HG03097 (cell line): Measurements from ENCODE around the gene TMEM114.
"Not testable (repeated sequence)": the region's sequence is repeated elsewhere in the genome, so short reads cannot be mapped to it uniquely, and the experiment has no call there.

Source experiments
- ATAC-seq: cut with Tn5 transposase; IDR thresholded peaks from one replicate; pipeline ENCODE4 v1.9.1; 2021; ENCODE audit not compliant: unreplicated experiment, low FRiP score

TMEM114 gene

GRCh38 chr16:8576141-8577004, 13.9 kb downstream of the TMEM114 start:
- ATAC-seq: no peak

- ATAC-seq: no peak
Measured at GRCh38 chr16:8575399-8575798, 14.9 kb downstream of the TMEM114 start.

- no peak for ATAC-seq
Measured at GRCh38 chr16:8572919-8573724, 17.2 kb downstream of the TMEM114 start.

GRCh38 chr16:8572063-8572918, 18.0 kb downstream of the TMEM114 start:
- ATAC-seq: no peak

DNA sequence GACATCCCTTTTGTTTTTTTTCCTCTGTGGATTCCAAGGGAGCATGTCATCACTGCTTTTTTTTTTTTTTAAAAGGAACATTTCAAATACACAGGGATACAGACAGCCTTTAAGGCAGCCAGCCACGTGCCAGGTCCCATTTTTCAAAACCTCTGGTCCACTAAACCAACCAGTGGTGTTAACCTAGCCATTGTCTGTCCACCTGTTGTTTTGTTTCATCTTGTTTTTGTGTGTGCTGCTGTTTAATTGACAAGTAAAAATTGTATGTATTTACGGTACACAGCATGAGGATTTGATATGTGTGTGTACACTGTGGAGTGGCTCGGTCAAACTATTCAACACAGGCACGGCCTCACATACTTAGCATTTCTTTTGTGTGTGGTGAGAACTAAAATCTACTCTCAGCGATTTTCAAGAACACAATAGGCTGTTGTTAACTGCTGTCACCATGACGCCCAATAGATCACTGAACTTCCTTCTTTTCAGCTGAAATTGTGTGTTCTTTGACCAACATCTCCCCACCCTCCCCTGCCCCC, 19.2 kb downstream of the TMEM114 start:
- ATAC-seq: no peak

GRCh38 chr16:8570393-8570792, 19.9 kb downstream of the TMEM114 start:
- ATAC-seq: not testable (repeated sequence)

DNA sequence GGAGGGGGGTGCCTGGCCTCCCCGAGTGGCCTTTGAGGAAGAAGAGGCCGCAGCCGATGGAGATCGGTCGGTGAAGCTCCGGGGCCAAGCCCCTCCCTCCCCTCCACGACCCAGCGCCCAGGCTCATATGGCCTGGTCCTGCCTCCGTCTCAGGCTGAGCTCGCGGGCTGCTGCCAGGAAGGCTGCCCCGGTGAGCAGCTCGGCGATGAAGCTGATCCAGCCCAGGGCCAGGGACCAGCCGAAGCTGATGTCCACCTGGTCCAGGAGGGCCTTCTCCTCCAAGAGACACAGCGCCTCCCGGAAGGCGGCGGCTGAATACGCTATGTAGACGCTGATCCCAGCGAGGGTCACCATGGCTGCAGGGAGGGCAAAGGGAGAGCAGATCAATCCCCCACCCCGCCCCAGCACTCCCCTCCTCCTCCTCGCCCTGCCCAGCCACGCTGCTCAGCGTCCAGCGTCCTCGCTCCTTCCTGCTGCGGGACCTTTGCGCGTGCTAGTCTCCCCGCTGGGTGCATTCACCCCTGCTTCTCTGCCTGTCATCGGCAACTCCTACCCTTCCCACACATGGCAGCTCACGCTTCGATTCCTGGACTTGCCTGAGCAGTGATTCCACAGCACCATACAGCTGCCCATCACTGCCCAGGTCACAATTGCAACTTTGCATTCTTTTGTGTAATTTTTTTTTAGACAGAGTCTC, 20.5 kb downstream of the TMEM114 start:
- ATAC-seq: no peak

DNA sequence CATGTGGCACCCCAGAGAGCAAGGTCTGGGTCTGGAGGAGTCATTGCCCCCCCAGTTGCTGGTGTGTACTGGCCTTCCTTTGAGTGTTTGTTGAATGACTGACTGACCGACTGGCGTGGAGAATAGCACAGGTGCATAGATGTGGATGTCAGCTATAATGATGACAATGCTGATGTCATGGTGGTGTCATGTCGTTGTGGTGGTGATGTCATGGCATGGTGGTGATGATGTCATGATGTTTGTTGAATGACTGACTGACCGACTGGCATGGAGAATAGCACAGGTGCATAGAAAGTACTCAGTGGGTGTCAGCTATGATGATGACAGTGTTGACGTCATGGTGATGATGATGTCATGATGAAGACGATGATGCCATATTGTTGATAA, 22.1 kb downstream of the TMEM114 start:
- ATAC-seq: no peak

GRCh38 chr16:8567355-8568230, 22.7 kb downstream of the TMEM114 start:
- peak; percentile 81 for ATAC-seq

DNA sequence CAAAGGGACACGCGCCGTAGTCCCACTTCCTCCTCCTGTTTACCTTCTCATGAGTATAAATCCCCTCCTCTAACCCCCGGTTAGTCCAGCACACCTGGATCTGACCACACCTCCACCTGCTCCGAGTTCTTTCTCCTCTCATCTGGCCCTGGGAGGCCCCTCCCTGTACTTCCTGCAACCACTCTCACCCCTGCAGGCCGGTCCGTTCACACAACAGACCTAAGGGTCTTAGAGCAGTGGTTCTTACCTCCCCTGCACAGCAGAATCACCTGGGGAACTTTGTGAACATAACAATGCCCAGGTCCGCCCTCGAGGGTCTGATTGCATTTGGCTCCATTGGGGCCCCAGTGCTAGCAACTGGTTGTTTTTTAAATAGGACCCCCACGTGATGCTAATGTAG, 24.8 kb downstream of the TMEM114 start:
- no peak for ATAC-seq

DNA sequence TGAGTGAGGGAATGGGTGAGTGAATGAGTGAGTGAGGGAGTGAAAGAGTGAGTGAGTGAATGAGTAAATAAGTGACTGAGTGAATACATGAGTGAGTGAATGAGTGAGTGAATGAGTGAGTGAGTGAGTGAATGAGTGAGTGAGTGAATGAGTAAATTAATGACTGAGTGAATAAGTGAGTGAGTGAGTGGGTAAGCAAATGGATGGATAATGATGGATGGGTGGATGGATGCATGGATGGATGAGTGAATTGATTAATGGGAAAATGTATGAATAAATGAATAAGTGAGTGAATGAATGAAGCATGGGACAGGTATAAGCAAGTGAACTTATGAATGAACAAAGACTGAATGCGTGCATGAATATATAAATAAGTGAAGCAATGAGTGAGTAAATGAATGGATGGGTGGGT, 25.4 kb downstream of the TMEM114 start:
- ATAC-seq: no peak

DNA sequence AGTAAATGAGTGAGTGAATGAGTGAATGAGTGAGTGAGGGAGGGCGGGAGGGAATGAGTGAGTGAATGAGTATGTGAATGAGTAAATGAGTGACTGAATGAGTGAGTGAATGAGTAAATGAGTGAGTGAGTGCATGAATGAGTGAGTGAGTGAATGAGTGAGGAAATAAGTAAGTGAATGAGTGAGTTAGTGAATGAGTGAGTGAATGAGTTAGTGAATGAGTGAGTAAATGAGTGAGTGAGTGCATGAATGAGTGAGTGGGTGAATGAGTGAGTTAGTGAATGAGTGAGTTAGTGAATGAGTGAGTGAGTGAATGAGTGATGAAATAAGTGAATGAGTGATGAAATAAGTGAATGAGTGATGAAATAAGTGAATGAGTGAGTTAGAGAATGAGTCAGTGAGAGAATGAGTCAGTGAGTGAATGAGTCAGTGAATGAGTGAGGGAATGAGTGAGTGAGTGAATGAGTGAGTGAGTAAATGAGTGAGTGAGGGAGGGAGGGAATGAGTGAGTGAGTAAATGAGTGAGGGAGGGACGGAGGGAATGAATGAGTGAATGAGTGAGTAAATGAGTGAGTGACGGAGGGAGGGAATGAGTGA, 26.3 kb downstream of the TMEM114 start:
- not testable (repeated sequence) for ATAC-seq

GRCh38 chr16:8561496-8561895, 28.8 kb downstream of the TMEM114 start:
- ATAC-seq: no peak

DNA sequence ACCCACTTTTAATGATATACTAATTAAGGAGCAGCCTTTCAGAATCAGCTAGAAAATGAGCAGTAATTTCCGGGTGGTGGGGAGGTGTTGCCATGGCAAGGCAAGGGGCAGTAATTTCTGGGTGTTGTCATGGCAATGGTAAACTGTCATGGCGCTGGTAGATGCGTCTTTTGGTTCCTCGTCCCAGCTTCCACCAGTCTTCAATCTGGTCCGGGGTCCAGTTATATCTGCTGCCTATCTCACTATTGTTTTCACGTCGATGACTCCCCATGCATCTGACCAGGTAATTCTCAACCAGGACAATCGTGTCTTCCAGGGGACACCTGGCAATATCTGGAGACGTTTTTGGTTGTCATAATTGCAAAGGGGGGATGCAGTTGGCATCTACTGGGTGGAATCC, 34.9 kb downstream of the TMEM114 start:
- ATAC-seq: no peak

- ATAC-seq: no peak
Measured at GRCh38 chr16:8554881-8555280, 35.4 kb downstream of the TMEM114 start.

- no peak for ATAC-seq
Measured at GRCh38 chr16:8554022-8554421, 36.3 kb downstream of the TMEM114 start.

DNA sequence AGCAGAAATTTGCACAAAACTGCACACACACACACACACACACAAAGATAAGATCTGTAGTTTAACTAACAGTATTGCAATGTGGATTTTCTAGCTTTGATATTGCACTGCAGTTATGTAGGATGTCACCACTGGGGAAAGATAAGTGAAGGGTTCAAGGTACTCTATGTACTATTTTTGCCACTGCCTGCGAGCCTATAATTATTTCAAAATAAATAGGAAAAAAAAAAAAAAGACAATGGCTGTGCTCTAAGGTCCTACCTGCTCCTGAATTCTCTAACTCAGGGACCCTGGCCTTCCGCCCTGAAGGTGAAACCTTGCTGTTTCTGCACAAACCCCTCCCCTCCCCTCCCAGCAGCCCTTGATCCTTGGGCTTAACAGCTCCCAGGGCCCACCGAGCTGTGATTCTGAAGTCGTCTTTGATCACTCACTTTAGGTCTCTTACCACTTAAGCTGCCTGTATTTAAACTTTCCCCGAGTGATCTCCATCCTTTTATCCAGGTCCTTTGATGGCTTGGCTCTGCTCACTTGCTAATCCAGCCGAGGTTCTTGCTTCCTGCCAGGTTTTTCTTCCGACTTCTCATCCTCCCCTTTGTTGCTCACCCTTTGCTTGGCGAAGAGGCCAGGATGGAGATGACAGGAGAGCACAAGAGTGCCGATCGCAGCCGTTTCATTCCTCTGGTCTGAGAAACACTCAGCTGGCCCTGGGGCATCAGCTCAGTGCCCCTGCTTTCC, 37.7 kb downstream of the TMEM114 start:
- ATAC-seq: no peak
